ENCODE results near the gene SLC16A12.
A peak's percentile ranks its signal among the peaks of the same experiment; 100 is the strongest.
"Not testable (repeated sequence)": the region's sequence is repeated elsewhere in the genome, so short reads cannot be mapped to it uniquely, and the experiment has no call there.

SLC16A12 gene

DNA sequence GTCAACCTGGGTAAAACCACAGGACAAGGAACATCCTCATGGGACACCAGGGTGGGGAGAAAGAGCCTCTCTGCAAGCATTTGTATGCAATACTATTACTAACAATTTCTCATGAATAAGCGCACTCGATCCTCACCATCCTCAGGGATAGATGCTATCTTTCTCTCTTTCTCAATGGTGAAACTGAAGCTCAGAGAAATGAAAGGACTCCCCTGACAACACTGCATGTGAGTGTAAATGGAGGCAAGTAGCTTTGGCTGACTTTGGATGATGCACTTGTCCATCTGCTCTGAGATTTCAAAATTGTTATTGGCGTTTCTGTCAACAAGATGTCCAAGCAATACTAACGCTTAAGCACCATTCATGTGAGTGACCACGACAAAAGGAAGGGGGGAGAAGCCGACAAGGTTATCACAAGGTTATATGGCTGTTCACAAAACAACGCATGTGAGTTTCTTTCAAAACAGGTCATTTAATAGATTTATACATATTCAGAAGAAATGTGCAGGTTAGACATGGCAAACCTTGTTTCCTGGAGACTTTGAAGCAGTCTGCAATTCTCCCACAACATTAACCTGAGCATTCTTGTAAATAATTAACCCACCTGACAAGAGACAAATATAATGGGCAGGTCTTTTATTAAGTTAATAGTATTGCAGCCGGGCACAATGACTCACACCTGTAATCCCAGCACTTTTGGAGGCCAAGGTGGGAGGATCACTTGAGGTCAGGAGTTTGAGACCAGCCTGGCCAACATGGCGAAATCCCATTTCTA, 67.0 kb downstream of the SLC16A12 start:
- DNase-seq: no peak

DNA sequence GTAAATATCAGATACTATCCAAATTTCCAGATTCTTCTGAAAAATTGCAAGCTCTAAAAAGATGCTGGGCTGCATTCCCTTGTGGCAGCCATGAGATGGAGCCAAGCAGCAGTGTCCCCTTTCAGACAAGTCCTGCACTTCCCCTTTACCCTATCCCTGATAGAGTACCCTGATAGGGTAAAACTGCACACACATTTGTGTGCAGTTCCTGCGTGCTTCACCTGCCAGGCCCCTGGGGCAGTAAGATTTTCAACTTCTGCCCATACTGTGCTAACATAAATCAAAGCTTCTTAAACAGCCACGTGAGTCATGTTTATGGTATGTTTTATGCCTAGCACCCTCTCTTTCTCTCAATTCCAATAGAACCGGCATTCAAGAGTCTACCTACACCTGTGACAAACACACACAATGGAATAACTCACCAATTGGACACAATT, 68.8 kb downstream of the SLC16A12 start:
- no peak for DNase-seq

DNA sequence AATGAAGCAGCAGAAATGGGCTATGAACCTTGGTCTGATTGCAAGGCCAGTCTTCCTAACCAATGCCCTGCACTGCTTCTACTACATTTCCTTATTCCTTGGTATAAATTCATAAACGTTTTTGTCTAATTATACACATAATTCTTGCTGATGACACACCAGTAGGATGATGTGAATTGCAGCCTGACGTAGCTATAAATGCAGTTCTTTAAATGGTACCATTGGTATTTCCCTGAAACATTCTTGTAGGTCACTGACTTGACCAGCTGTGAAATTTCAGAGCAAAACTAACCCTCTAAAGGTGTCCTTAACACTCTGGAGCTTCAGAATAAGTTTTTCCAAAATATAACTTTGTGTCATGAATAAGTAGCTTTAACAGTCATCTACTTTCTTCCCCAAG, 70.2 kb downstream of the SLC16A12 start:
- DNase-seq: no peak

DNA sequence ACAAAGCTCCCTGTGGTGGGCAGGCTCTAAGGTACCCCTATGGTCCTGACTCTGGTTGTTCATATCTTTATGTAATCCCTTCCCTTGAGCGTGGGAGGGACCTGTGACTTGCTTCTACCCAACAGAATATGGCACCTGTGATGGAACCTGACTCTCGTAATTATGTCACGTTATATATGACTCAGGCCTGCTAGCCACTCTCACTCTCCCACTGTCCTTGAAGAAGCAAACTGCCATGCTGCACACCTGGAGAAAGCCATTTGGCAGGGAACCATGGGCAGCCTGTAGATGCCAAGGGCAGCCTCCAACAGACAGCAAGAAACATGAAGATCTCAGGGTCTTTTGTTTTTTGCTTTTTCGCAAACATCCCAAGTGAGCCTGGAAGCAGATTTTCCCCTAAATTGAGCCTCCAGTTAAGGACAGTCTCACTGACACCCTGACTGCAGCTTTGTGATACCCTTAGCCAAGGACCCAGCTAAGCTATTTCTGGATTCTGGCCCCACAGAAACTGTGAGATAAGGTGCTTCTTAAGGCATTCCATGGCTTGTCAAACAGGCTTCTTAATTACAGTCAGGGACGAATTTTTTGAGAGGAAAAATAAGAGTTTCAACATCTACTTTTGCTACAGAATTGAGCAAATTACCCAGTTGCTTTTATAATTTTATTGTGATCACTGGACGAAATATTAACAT, 71.4 kb downstream of the SLC16A12 start:
- no peak for DNase-seq

DNA sequence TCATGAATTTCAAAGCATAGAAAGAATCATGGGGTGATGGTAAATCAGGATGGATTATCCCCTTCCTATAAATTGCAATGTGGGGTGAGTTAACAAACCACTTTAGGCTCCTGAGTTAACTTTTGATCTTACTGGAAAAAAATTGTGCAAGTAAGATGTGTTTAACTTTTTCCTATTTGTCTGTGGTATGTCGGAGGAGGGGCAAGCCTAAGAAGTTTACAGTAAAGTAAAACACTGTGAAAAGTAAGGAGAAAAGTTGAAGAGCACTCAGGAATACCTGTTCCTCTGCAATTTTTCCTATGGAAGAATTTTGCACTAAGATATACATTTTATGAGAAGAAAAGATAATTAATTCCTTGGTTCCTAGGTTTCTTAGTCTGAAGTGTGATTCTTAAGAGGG, 76.6 kb downstream of the SLC16A12 start:
- no peak for DNase-seq

DNA sequence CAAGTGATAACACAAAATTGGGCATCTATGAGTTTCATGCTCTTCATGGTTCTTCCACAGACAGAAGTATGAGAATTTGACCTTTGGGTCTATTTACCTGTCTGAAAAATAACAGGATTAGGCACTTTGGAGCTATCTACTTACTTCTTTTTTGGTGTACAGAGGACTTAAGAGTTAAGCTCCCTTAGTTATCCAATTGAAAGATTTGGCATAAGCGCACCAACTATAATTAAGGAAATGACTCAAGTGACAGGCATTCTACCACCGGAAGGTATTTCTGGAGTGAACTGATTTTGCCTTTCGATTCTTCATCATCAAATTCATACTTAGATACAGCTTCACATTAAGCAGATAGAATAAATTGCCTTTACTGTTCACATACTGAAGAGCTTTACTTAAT, 77.1 kb downstream of the SLC16A12 start:
- DNase-seq: no peak

DNA sequence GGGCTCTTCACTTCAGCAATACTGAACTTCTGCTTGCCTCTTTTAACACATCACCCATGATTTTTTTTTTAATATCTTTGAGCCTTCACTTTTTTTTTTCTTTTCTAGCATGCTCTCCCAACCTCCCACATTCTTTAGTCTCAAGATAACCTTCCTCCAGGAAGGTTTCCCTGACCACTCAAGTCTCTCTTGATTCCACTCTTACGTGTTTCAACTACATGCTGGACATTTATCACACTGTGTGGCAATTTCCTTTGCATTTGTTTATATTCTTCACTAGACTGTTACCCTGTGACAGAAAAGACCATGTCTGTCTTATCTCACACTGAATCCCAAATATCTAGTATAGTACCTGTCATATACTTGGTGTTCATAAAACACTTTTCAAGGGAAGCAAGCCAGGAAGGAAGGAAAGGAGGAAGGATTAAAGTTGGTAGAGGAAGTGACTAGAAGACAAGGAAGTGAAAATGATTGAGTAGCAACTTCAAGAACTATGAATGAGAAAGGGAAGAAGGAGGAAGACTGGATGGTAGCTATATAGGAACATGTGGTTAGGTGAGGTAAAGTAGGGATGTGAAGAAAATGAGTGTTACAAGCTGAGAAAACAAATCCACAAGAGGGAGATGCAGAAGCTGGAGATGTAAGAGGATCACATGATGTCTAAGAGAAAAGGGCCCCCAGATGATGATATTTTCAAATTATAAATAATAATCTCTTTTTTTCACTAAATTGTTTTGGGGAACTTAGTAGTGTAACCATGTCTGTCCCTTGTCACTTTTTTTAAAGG, 80.6 kb downstream of the SLC16A12 start:
- DNase-seq: no peak

DNA sequence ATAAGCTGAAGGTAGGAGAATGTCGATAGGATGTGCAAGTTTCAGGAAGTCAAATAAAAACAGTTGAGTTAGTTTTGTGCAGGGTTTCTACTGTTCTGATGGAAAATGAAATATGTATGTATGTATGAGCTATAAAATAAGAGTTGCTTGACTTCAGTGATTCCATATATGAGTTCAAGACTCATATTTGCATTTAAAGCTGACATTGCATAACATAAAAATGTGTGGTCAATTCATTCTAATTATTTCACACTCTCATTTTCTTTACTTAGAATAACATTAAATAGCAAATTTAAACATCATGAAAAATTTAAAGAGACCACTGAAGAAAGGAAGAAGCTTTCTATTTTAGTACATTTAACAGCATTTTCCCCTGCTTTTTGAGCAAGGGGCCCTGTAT, 83.2 kb downstream of the SLC16A12 start:
- no peak for DNase-seq

DNA sequence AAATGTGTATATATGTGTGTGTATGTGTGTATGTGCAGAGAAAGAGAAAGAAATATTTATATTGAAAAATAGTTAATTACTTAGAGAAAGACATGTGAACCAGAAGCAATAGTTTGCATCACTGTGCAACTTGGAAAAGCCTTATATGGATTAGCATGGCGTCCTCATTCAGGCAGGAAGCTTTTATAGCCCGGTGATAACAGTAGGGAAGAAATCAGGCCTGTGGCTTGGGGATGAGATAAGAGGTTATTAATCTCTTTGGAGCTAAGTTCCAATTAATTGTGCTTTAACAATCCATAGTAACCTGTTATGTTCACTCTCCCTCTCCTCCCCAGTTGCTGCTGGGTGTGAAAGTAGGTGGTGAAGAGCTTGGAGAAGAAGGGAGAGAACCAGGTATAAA, 84.5 kb downstream of the SLC16A12 start:
- DNase-seq: no peak

DNA sequence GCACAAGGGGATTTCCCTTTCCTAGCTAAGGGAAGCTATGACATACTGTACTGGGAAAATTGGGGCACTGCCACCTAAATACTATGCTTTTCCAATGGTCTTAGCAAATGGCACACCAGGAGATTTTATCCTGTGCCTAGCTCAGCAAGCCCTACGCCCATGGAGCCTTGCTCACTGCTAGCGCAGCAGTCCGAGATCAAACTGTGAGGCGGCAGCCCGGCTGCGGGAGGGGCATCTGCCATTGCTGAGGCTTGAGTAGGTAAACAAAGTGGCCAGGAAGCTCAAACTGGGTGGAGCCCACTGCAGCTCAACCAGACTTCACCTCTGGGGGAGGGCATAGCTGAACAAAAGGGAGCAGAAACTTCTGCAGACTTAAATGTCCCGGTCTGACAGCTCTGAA, 90.6 kb downstream of the SLC16A12 start:
- DNase-seq: not testable (repeated sequence)

DNA sequence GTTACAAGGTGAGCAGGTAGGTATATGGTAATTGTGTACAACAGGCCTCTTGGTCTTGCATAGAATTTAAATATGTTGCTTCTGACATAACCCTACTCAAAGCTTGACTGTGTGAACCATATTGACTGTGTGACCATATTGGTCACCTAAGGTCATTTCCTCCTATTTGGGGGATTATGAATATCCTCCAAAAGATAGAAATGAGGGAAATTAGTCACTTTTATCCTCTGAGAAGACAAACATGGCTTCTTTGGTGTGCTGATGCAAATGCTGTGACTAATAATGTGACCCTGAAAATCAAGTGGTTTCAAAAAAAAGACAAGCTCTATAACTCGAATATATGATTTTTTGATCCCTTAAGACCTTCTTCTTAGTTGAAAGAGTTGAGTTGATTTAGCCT, 93.1 kb downstream of the SLC16A12 start:
- no peak for DNase-seq

DNA sequence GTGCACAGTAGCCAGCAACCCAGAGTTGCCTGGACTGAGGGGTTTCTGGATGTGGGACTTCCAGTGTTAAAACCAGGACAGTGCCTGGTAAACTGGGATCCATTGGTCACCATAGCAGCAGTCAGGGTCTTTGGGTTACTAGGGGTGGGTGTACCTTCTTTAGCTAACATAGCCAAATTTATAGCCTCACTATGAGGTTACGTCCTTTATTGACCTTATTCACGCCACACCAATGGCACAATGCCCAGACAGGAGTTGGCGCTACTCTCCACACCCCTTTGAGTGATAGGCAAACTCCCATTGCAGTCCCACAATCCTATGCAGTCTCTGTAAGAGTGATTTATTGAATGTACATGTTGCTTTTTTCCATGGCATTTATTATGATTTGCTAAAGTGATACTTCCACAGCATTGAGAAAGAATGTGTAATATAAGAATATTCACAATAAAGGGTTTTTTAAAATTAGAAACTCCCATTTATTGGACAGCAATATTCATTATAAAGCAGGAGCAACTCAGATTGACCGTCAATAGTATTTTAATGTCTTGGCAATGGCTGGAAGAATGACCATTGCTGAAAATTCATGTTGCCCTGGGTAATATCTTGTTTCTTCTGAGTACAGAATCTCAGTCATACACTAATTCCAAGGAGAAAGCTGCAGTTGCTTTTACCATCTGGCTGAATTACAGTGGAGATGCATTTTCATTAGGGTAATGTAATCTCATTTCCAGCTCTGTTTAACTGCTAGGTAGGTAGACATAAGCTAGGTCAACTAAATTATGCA, 95.0 kb downstream of the SLC16A12 start:
- DNase-seq: no peak

DNA sequence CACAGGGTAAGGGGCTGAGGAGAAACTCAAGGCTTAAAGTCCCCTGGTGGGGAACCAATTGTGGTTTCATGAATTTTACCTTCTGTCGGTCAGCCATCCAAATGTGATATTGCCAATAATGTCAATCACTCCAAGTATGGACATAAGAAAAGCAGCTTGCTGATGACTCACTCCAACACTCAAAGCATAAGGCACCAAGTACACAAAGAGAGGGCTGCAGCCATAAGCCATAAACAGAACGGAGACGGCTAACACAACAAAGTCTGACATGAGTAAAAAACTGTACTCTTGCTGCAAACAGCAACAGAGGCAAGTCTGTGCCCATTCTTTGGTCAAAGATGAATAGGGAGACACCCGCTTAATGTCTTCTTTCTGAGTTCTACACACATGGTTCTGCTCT, 96.9 kb downstream of the SLC16A12 start:
- no peak for DNase-seq

DNA sequence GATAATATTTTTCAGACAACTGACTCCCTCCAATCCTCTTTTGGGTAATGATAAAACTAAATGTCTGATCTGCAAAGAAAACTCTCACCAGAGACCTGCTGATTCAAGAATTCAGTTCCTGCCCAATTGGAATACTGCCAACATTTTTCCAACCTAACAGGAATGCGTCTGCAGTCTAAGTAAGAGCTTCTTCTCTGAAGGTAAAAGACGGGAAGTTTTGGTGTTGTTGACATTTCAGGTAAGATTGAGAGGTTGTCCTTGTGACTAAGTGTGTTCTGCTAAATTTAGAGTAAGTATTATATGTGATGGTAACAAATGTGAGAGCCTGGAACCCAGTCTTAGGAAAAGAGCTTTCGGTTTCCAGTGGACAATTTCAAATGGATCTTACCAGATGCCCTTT, 103.4 kb downstream of the SLC16A12 start:
- no peak for DNase-seq

DNA sequence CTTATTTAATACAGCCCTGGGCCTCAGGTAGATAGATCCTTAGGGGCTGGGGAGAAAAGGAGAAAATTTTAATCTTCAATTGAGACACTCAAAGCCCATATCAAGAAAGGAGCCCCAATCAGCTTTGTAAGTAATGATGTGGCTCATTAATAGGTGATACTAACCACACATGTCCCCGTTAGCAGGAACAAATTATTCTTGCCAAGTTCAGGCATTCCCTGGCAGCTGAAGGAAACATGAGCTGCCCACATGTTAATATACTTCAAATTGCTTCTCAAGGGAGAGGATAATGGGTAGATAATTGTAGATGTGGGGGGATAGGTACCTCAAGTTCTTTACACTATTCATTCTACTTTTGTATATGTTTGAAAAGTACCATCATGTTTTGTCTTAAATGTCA, 106.5 kb downstream of the SLC16A12 start:
- DNase-seq: no peak

DNA sequence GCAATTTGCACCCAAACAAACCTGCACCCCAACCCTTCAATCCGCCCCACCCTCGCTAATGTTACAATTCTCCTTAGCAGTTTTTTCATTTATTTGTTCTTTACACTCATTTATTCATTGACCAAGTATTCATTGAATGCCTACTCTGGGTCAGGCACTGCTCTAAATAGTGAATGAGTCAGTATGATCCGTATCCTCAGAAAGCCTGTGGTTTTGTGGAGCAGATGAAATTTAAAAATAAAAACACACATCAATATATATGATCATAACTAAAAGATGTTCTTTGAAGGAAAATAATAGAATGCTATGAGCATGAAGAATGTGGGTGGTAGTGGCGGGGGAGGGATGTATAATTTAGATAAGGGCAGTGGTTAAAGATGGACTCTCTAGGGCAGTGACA, 107.8 kb downstream of the SLC16A12 start:
- no peak for DNase-seq

DNA sequence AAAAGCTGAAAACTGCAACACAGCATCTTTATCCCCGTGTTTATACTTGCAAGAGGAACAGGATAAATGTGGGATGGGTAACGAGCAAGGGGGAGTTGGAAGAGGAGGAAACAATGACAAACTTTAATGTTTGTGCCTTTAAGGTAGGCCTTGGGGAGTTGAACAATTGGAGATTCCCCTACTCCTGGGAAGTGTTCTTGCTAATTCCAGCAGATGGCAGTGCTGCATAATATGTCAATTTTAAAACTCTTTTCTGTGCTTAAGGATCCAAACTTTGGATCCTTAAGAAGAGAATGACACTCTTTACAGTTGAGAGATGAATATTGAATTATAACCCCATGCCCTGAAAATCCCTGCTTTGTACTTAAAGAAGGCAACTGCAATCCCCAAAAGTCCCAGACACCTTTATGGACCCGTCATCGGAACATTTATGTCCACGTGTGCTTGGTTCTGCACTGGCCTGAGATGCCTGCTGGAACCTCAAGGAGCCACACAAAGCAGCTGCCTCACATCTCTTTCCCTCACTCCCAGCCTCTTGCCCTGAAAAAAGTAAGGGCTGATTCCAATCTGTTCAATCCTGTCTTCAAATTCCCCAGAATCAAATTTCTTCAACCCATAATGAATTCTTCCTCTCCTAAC, 109.0 kb downstream of the SLC16A12 start:
- DNase-seq: peak; percentile 9

DNA sequence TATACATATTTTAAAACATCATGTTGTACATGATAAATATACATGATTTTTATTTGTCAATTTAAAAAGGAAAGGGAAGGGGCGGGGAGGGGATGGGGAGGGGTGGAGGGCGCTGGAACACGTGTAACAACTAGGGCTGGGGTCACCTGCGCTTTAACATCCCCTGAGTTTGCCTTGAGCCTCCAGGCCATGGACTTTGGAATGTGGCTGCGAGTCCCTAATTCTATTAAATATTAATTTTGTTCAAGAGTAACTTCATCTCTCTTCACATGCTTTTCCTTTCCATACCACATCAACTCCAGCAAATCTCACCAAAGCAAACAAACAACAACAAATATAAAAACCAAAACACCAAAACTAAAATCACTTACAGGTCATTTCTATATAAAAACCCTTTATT, 110.4 kb downstream of the SLC16A12 start:
- no peak for DNase-seq

DNA sequence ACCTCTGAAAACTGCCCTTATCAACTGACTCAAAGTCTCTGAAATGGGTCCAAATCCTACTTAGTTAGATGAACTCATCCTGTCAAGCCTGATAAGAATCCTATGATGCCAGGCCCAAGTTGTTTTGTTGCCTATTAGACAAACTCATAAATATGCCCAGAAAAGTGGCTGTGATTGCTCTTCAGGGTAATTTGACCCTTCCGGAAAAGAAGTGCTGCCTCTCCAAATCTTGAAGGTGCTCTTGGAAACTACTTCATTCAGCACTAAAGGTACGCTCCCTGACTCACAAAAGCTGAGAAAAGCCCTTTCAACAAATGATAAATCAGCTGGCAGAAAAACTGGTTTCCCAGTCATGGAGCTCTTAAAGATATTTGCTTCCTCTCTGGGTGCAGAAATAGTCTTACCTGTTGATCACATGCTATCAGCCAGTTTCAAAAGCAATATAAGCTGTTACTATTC, 114.3 kb downstream of the SLC16A12 start:
- no peak for DNase-seq

DNA sequence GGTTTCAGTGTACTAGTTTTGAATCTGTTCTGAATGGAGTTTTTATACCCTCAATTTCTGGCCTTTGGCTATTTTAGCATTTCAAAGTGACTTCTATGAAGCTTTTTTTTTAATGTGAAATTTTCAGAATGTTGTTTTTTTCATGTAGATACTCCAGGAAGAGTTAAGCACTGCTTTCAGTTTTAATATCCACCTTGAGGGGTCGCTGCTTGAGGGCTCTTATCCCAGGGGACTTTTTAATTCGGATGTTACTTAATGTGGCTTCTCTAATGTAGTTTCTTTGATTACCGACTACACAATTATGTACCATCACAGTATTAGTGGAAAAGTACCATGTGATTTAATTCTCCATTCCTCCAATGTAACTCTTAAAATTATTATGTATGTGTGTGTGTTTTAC, 115.8 kb downstream of the SLC16A12 start:
- peak; percentile 6 for DNase-seq

DNA sequence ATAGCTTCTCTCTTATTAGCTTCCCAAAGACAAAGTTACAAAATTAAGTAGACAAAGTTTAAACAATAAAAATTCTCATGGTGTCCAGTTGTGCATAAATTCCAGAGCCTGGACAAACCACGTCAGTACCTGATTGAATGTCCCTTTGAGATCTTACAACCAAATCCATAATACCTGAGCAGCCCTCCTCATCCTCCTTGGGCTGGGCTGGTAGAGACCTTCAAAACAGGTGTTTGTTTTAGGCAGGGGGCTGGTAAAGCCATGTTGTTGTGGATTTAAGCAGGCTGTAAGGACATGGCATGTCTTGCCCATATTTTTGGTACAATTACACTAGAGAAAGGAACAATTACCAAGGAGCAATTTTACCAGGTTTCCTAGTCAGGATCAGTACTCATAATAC, 118.9 kb downstream of the SLC16A12 start:
- DNase-seq: no peak

Measured in CD4-positive, alpha-beta T cell treated with Interleukin-6 for 4 hours (primary cell).